IPS-20b (cell line): ENCODE measurements around the gene ACADS.

Experiments used
- H3K27ac ChIP-seq: one replicate; pipeline ENCODE4 v1.5.1; 2013; ENCODE audit warnings: low read length
- H3K27me3 ChIP-seq: 2 replicates; pipeline ENCODE4 v1.6.1; 2013; ENCODE audit warnings: mild to moderate bottlenecking, low read length, inconsistent platforms; ENCODE audit not compliant: insufficient read depth
- H3K36me3 ChIP-seq: 2 replicates; pipeline ENCODE4 v1.6.1; 2013; ENCODE audit warnings: low read depth, mild to moderate bottlenecking, inconsistent platforms, low read length, moderate library complexity; ENCODE audit not compliant: insufficient read depth
- H3K4me1 ChIP-seq: 2 replicates; pipeline ENCODE4 v1.6.1; 2013; ENCODE audit warnings: mild to moderate bottlenecking, control low read depth, inconsistent platforms, low read length, moderate library complexity; ENCODE audit not compliant: insufficient read depth
- H3K4me3 ChIP-seq: 2 replicates; pipeline ENCODE4 v1.5.1; 2013; ENCODE audit warnings: mild to moderate bottlenecking, low read length, inconsistent platforms
- H3K9ac ChIP-seq: 2 replicates; pipeline ENCODE4 v1.6.1; 2013; ENCODE audit warnings: low read depth, mild to moderate bottlenecking, inconsistent platforms, low read length, moderate library complexity
- H3K9me3 ChIP-seq: 2 replicates; pipeline ENCODE4 v1.6.1; 2013; ENCODE audit warnings: mild to moderate bottlenecking, low read depth, low read length, inconsistent platforms; ENCODE audit not compliant: insufficient read depth

Gene ACADS

DNA sequence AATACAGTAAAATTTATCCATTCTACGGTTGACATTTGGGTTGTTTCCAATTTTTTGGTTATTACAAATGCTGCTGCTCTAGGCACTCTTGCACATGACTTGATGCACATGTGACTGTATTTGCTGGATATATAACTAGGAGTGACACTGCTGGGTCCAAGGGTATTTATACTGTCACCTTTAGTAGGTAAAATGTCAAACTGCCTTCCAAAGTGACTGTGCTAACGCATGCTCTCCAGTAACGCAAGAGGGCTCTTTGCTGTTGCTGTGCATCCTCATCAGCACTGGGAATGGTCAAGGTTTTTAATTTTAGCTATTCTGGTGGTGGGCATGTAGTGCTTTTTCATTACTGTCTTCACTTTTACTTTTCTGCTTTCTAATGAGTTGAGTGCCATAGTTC, 62.3 kb downstream of the ACADS start:
- H3K9me3 ChIP-seq = no peaks in the 10 kb centered on the region
- no peak overlapping the region for H3K27ac ChIP-seq
- H3K9ac ChIP-seq = no peak overlapping the region
- H3K4me3 ChIP-seq = no peak overlapping the region
- no peaks in the 10 kb centered on the region for H3K27me3 ChIP-seq
- H3K36me3 ChIP-seq = peaks cover 14% of the 10 kb centered on the region; the same call in 1 of the 2 replicates
- H3K4me1 ChIP-seq = no peaks in the 10 kb centered on the region
